ENCODE data around the gene RHOT1. TPM values are rescaled to one million over a fixed set of nuclear protein-coding genes. Genes with fewer than 3 reads are reported as not detected.
"Not testable (repeated sequence)": the region's sequence is repeated elsewhere in the genome, so short reads cannot be mapped to it uniquely, and the experiment has no call there.

Gene RHOT1
- total RNA-seq, 1 experiment from 2014 or later: 24.4 TPM

- Histone ChIP-seq H3T11ph (ENCODE audit: low read length) (no peak overlapping the region), H4K8ac (replicated peaks; ENCODE audit: insufficient read length, low read depth, low read length) (no peak overlapping the region), H3K14ac (ENCODE audit: insufficient read depth, low read length) (no peak overlapping the region), H2BK120ac (ENCODE audit: low read depth, low read length, poor library complexity, severe bottlenecking) (no peak overlapping the region), H3K79me2 (ENCODE audit: insufficient read depth, low read length) (no peaks in the 10 kb centered on the region), H2BK20ac (ENCODE audit: low read depth, low read length, poor library complexity, severe bottlenecking) (no peak overlapping the region), H4K91ac (ENCODE audit: insufficient read length, low read depth, low read length) (no peak overlapping the region), H3K56ac (ENCODE audit: insufficient read length, low read depth, low read length) (no peak overlapping the region), H4K20me1 (ENCODE audit: control insufficient read depth, insufficient read depth, insufficient read length) (no peaks in the 10 kb centered on the region), H2BK15ac (ENCODE audit: low read depth, low read length) (no peak overlapping the region), H3K9ac (ENCODE audit: extremely low read depth, insufficient read length, low read length) (no peak overlapping the region), H3K9me3 (ENCODE audit: control insufficient read depth, low read depth, low read length) (no peaks in the 10 kb centered on the region), H3K4me1 (ENCODE audit: insufficient read depth, low read length) (no peaks in the 10 kb centered on the region), H2AK5ac (ENCODE audit: insufficient read length, low read length) (no peak overlapping the region), H3K23me2 (ENCODE audit: insufficient read length, low read depth, low read length, poor library complexity, severe bottlenecking) (peaks cover 3% of the 10 kb centered on the region), H2BK5ac (ENCODE audit: insufficient read length, low read length) (no peak overlapping the region), H3K79me1 (ENCODE audit: insufficient read depth, low read depth, low read length, poor library complexity, severe bottlenecking) (no peaks in the 10 kb centered on the region), H3K4ac (ENCODE audit: low read depth, low read length) (no peak overlapping the region), H2BK12ac (ENCODE audit: insufficient read length, low read depth, low read length) (no peak overlapping the region), H3K27ac (ENCODE audit: insufficient read length, low read depth, low read length) (no peak overlapping the region), H3K18ac (ENCODE audit: insufficient read length, low read depth, low read length) (no peak overlapping the region), H3K4me2 (ENCODE audit: insufficient read depth, insufficient read length, low read length) (no peak overlapping the region), H3K23ac (ENCODE audit: insufficient read length, low read depth, low read length) (no peak overlapping the region), H4K5ac (ENCODE audit: insufficient read length, low read depth, low read length) (no peak overlapping the region), H2AFZ (ENCODE audit: low read length) (no peak overlapping the region), H3K27me3 (ENCODE audit: insufficient read depth, low read length) (no peaks in the 10 kb centered on the region)
- H3K4me3 Mint-ChIP-seq: no peak overlapping the region; a peak in 1 of 5 replicates
- DNase-seq: no peak
- no peaks in the 10 kb centered on the region for H3K27me3 Mint-ChIP-seq (ENCODE audit: low read depth)
- peaks cover 11 to 18% of the 10 kb centered on the region in 2 experiments for H3K4me1 Mint-ChIP-seq
- no peak for TF ChIP-seq CTCF (conservative IDR thresholded peaks at IDR 0.05)
- H3K36me3 Mint-ChIP-seq (ENCODE audit: insufficient read depth in 1 of 3, low read depth in 3 of 3): peaks cover 6 to 15% (median 10%) of the 10 kb centered on the region in 3 experiments; a peak in 4 of 7 replicates
- H3K27ac Mint-ChIP-seq: no peak overlapping the region
- no CpG with 5 or more reads among the region's 1 CpG for WGBS (ENCODE audit: extremely low coverage, insufficient read length, low lambda C conversion rate)
- peaks cover 20 to 21% of the 10 kb centered on the region in 2 experiments for H3K9me3 Mint-ChIP-seq
These were observed 5.4 kb upstream of the RHOT1 start for GRCh38 chr17:32136856-32137255.

- H3T11ph ChIP-seq (ENCODE audit: low read length); H3K9ac ChIP-seq (ENCODE audit: extremely low read depth, insufficient read length, low read length); H2BK120ac ChIP-seq (ENCODE audit: low read depth, low read length, poor library complexity, severe bottlenecking); H3K79me2 ChIP-seq (ENCODE audit: insufficient read depth, low read length); H2BK5ac ChIP-seq (ENCODE audit: insufficient read length, low read length); H3K23ac ChIP-seq (ENCODE audit: insufficient read length, low read depth, low read length); H3K27me3 ChIP-seq (ENCODE audit: insufficient read depth, low read length); H4K5ac ChIP-seq (ENCODE audit: insufficient read length, low read depth, low read length); H3K4ac ChIP-seq (ENCODE audit: low read depth, low read length); H4K8ac ChIP-seq (replicated peaks; ENCODE audit: insufficient read length, low read depth, low read length); H3K4me2 ChIP-seq (ENCODE audit: insufficient read depth, insufficient read length, low read length); H3K79me1 ChIP-seq (ENCODE audit: insufficient read depth, low read depth, low read length, poor library complexity, severe bottlenecking); H3K9me3 ChIP-seq (ENCODE audit: control insufficient read depth, low read depth, low read length); H3K18ac ChIP-seq (ENCODE audit: insufficient read length, low read depth, low read length); H3K14ac ChIP-seq (ENCODE audit: insufficient read depth, low read length); H3K4me1 ChIP-seq (ENCODE audit: insufficient read depth, low read length); H3K9me3 Mint-ChIP-seq; H3K56ac ChIP-seq (ENCODE audit: insufficient read length, low read depth, low read length); H2BK20ac ChIP-seq (ENCODE audit: low read depth, low read length, poor library complexity, severe bottlenecking); H2AFZ ChIP-seq (ENCODE audit: low read length); H3K36me3 Mint-ChIP-seq (ENCODE audit: insufficient read depth in 1 of 3, low read depth in 3 of 3); H3K27ac Mint-ChIP-seq; H3K27ac ChIP-seq (ENCODE audit: insufficient read length, low read depth, low read length); H2BK12ac ChIP-seq (ENCODE audit: insufficient read length, low read depth, low read length); H2BK15ac ChIP-seq (ENCODE audit: low read depth, low read length); H4K20me1 ChIP-seq (ENCODE audit: control insufficient read depth, insufficient read depth, insufficient read length); DNase-seq; H3K4me3 Mint-ChIP-seq; H3K27me3 Mint-ChIP-seq (ENCODE audit: low read depth); H2AK5ac ChIP-seq (ENCODE audit: insufficient read length, low read length); H4K91ac ChIP-seq (ENCODE audit: insufficient read length, low read depth, low read length): not testable (repeated sequence)
- peaks cover 12% of the 10 kb centered on the region for H3K23me2 ChIP-seq (ENCODE audit: insufficient read length, low read depth, low read length, poor library complexity, severe bottlenecking)
- no CpG with 5 or more reads among the region's 5 CpGs for WGBS (ENCODE audit: extremely low coverage, insufficient read length, low lambda C conversion rate)
- H3K4me1 Mint-ChIP-seq: peaks cover 21 to 29% of the 10 kb centered on the region in 2 experiments
These were observed 2.8 kb upstream of the RHOT1 start for GRCh38 chr17:32139504-32139903.

Measured in H9 (cell line).